Activated naive CD8-positive, alpha-beta T cell treated with anti-CD3 and anti-CD28 coated beads, Interleukin-2, amount 50 U/mL, for 16 hours (primary cell): ENCODE measurements around the gene RIBC1.
"Not testable (repeated sequence)": the region's sequence is repeated elsewhere in the genome, so short reads cannot be mapped to it uniquely, and the experiment has no call there.

Source experiments
- DNase-seq: peaks from one replicate; pipeline ENCODE4 v3.0.0-alpha.2; 2020; ENCODE audit warnings: low read depth, low spot score

RIBC1 gene

DNA sequence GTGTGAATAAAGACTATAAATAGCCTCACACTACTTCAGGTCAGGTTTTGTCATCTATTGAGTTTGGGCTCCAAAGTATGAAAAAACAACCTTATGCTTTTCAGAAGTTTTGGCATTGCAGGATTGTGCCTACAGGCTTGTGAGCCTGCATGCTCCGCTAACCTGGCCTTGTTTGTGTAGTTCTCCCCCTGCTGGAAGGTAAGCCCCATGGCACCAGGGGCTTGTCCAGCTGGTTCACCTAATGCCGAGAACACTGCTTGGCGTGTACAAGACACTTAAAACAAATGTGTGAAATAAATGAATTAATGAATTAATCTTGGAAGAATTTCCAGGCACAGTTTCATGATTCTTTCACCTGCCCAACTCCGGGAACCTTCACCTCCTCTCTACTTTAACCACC, 13.3 kb downstream of the RIBC1 start:
- DNase-seq, result peak; percentile 20

DNA sequence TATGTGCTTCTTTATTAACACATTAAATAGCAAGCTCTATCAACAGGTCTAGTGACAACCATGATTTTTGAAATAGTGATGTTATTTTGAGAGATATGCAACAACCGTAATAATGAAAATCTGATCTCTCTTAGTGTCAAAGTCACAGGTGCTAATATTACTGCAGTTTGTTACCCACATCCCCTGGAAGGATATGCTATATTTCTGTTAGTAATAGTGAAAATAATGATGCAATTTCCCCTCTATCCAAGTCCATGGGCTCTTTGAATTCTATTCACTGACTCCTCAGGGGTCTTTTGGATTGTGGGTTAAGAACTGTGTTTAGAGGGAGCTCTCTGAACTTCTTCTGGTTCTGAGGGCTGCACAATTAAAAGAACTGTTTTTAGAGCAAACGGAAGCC, 14.5 kb downstream of the RIBC1 start:
- no peak for DNase-seq

- no peak for DNase-seq
These were observed 15.6 kb downstream of the RIBC1 start for GRCh38 chrX:53438174-53438831.

DNA sequence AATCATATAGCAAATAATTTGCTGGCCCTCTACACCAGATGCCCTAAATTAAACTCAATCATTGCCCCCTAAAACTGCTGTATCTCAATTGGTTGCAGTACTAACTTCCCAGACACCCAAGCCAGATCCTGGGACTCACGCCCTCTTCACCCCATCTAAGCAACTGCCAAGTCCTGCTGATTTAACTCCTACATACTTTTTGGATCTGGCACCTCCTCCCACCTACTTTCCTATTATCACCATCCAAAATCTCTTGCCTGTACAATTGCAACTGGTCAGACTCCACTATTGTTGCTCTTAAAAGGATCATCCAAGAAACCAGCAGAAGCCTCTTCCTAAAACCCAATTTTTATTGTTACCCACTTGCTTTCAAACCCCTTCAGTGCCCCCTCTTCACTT, 16.2 kb downstream of the RIBC1 start:
- DNase-seq, result no peak

DNA sequence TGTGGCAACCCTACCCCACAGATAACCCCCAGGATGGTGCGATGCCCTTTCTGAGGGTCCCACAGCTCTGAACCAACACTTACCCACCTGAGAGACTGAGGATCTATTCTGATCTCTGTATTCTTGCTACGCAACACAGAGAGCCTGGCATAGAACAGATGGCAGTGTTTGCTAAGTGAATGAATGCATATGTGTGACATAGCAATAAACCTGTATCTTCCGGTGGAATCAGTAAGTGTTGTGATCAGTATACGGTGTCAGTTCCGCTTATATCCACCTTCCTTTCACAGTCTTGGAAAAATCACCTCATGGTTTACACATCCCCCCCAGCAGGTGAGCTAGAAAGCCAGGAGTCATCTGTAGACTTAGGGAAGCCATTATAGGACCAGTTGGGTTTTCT, 17.4 kb downstream of the RIBC1 start:
- no peak for DNase-seq

DNA sequence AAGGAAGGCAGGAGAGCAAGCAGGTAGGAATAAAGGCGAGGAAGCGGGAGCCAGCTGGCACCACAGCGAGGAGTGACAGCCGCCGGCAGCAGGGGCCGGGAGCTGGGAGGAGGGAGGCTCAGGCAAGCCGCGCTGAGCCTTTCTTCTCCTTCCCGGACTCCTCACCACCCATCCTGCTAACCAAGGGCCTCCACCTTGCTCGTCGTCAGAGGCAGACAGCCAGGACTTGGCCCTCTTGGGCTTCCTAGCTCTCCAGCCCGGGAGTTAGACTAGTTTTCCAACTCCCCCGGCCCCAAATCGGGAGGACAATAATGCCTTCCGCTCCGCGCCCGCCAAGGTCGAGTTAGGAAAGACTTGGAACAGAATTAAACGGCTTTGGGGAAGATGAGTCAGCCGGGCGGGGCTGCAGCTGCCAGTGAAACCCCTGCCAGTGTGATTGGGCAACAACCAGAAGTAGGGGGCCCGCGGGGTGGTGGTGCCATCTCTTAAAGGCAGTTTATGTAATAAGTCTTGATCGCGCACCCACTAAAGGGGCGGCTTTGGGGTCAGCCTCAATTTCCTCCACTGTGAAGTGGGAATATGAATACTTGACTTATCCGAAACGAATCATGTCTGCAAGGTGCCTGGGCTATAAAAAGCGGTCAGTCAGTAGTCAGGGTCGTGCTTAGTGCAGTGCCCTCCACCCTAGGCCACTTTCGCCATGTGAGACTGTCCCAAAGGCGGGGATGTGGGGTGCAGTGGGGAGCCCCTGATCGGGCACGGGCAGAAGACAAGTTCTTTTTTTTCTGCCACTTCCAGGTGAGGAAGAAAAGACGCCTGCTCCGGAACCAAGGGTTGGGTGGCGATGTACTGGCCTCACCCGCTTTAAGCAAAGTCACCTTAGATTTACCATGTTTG, 18.2 kb downstream of the RIBC1 start:
- DNase-seq, result no peak

DNA sequence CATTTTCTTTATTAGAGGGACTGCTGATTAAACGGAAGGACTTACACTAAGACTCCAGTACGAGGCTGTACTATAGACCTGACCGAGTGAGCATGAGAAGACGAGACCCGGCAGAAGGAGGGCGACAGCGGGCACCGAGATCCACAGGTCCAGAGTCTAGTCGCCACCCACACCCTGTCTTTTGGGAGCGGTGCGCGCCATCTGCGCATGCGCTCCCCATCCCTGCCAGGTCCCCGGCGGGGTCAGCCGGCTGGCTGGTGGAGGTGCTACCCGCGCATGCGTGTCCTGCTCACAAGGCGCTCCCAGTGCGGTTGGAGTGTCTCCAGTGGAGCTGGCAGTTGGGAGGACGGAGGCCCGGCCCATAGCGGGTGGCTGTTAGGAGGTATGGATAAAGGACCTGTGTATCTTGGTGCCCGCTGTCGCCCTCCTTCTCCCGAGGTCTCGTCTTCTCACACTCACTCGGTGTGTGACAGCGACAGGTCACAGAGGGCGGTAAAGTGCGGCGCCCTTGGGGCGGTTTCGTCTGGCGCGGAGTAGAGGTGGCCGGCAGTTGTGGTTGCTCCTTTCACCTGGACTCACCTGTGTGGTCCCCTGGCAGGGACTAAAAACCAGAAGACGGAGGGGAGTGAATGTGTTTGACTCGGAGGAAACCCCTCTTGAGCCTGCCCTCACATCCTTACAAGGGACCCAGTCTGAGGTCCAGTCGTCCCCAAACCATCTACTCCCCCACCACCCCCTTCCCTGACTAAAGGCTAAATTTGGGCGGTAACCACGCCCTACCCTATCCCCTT, 19.1 kb downstream of the RIBC1 start:
- peak; percentile 13 for DNase-seq

DNA sequence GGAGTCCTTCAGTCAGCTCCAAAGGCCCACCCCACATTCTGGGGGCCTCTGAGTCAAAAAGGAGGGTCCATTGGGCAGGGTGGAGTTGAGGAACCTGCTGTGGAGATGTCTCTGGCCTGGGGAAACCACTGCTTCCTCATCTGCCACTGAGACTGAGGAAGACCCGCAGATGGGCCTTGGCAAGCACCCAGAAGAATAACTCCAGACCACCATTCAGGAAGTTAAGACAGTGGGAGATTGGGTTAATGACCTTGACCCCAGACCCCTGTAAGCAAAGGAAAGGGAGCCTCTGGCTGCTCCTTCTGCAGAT, 19.6 kb downstream of the RIBC1 start:
- no peak for DNase-seq

- no peak for DNase-seq
These were observed 23.3 kb downstream of the RIBC1 start for GRCh38 chrX:53445977-53446376.

GRCh38 chrX:53447441-53447840, 24.8 kb downstream of the RIBC1 start:
- no peak for DNase-seq

- no peak for DNase-seq
These were observed 27.0 kb downstream of the RIBC1 start for GRCh38 chrX:53449632-53450031.

GRCh38 chrX:53452812-53453211, 30.1 kb downstream of the RIBC1 start:
- no peak for DNase-seq

- no peak for DNase-seq
These were observed 33.6 kb downstream of the RIBC1 start for GRCh38 chrX:53456254-53456653.

- no peak for DNase-seq
These were observed 35.4 kb downstream of the RIBC1 start for GRCh38 chrX:53458082-53458481.

GRCh38 chrX:53468659-53469058, 46.0 kb downstream of the RIBC1 start:
- not testable (repeated sequence) for DNase-seq

- DNase-seq, result no peak
These were observed 48.7 kb downstream of the RIBC1 start for GRCh38 chrX:53471346-53471745.

GRCh38 chrX:53474707-53475106, 52.0 kb downstream of the RIBC1 start:
- no peak for DNase-seq

DNA sequence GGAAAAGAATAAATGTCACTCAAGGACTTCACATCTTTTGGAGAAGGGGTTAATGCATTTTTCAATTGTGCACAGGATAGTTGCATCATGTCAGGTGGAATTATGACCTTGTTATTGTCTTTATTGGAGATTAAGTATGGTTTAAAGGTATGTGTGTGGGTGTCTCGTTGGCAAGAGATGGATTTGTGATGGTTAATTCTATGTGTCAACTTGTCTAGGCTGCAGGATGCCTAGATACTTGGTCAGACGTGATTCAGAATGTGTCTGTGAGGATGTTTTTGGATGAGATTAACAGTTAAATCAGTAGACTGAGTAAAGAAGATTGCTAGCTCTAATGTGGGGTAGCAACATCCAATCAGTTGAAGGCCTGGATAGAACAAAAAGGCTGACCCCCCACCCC, 53.7 kb downstream of the RIBC1 start:
- no peak for DNase-seq

GRCh38 chrX:53479301-53479700, 56.6 kb downstream of the RIBC1 start:
- DNase-seq, result no peak
